GM03348 (cell line): ENCODE results near the gene PPFIA2.

Experiments used
- DNase-seq: peaks from one replicate; pipeline ENCODE4 v3.0.0; 2012; ENCODE audit warnings: low spot score

Gene PPFIA2

GRCh38 chr12:81340910-81341309, 418.2 kb downstream of the PPFIA2 start:
- no peak for DNase-seq

DNA sequence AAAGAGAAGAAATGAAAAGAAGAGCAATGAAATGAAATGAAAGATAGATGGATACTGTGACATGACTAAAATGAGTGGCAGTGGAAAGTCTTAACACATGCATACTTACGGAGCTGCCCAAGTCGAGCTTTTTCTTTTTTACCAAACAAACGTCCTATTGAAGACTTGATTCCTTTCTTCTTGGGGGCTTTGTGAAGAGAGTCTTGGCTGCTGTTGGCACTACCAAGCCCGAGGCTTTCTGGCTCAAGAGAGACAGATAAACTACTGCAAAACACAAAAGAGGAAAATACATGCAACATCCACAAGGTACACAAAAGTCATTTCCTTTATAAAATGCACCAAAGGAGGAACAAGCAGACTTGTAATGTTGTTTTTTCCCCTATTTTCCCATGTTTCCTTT, 420.1 kb downstream of the PPFIA2 start:
- DNase-seq: no peak

GRCh38 chr12:81337886-81338285, 421.3 kb downstream of the PPFIA2 start:
- no peak for DNase-seq

DNA sequence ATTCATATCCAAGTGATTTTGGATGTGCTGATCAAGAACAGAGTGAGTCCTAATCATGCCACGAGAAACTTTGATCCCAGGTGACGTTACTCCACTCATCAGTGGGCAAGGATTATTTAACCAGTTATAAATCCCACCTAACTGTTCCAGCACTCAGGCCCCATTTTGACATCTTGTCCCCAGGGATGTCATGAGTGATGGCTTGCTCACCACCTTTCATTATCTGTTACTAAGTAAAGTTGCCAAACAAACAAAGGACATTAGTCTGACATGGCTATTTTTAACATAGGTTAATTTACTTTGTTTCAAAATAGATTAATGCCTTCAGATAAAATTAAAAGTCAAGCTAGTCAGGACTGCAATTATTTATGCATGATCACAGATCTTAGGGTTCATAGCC, 425.3 kb downstream of the PPFIA2 start:
- DNase-seq: no peak

- no peak for DNase-seq
These were observed 427.1 kb downstream of the PPFIA2 start for GRCh38 chr12:81332054-81332453.

DNA sequence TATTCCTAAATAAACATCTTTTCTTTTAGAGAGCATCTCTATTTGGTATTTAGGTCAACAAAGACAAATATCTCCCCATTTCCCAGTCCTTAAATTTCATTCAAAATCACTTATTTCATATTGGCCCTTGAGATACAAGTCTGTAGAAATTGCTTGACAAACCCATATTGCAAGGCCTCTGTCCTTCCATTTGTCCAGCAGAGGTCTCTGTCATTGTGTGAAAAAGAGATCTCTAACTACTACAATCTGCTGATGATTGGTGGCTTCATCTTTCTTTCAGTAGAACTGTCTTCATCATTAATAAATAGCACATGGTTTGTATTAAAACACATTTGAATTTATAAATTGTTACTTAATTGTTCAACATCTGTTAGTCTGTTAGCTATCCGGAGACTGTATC, 428.7 kb downstream of the PPFIA2 start:
- DNase-seq: no peak

GRCh38 chr12:81329085-81329484, 430.1 kb downstream of the PPFIA2 start:
- DNase-seq: peak; percentile 1

- DNase-seq: no peak
These were observed 431.7 kb downstream of the PPFIA2 start for GRCh38 chr12:81327425-81327824.

DNA sequence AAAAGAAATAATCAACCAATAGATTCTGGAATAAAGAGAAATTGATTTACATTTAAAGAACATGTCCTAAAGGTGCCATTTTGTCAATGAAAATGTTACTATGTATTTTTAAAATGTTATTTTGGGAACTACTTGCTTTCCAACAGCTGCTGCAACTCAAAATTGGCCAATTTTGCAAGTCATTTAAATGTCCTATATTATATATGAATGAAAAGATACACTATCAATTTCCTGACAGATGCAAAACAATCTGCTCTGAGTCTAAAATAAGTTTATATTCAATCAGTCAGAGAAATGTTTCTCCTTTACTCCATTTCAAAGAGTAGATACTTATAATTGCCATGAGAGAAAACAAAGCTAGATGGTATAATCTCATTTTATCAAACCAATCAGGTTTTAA, 434.1 kb downstream of the PPFIA2 start:
- DNase-seq: no peak

DNA sequence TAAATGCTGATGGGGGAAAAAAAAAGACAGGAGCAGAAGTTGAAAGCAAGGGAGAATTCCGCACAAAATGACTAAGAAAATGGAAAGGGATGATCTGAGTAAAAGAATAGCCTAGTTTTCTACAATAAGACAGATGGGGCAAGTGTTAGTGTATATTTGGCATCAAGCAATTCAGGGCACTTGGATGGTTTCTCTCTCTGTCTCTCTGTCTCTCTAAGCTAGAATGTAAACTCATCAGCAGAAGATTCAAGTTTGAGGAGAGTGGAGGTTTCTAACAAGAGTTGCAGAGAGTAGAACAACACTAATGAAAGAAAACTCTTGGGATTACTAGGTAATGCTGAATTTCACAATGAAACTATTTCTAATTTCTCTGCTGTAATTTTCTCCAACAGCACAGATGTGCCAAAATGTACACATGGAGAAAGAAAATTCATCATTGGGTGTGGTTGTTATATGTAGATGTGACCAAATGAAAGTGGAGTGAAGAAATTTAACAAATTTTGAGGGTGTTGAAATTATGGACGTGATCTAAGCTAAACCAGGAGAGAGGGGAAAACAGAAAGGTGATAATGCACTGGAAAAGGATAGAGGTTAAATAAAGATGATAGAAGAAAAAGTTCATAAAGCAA, 444.1 kb downstream of the PPFIA2 start:
- DNase-seq: no peak

GRCh38 chr12:81303935-81304334, 455.2 kb downstream of the PPFIA2 start:
- DNase-seq: no peak

- DNase-seq: no peak
These were observed 458.7 kb downstream of the PPFIA2 start for GRCh38 chr12:81300454-81300853.

DNA sequence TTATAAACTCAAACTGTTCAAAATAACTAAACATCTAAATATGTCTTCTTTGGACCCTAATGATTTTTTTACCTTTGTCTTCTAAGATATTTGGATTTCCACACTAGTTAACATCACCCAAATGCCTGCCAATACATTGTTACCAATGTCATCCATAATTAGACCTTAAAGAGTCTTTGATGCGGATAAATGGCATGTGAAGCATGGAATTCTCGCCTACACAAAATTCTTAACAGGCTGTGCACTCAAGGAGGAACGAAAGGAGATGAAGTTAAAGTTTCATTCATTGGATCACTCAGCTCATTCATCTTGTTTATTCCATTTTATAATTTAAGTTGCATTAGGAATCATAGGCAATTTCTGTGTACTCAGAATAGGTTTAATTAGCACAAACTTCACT, 461.5 kb downstream of the PPFIA2 start:
- DNase-seq: no peak

DNA sequence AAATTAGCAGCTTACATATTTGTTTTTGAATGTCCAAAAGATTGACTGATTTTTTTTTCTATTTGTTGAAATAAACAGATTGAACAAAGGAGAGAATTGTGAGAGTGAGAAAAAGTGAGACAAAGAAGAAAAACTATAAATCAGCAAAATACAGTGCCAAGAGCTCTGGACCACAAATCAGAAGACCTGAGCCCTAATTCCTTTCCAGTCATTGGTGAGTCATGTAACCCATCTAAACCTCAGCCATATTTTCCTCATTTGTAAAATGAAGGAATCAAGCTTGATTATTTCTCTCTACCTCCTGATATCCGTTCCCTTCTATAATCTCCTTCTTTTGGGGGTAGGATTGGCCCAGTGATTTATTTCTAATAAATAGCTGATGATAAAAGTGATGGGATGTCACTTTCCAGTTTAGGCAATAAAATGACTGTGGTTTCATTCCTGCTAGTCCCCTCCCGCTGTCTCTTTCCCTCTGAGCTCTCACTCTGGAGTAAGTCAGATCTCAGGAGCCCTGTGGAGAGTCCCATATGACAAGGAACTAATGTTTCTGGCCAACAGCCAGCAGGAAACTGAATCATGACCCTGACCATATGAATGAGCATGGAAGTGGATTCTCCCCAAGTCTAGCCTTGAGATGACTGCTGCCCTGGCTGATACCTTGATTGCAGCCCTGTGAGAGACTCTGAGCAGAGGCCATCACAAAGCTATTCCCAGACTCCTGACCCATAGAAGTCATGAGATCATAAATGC, 462.4 kb downstream of the PPFIA2 start:
- no peak for DNase-seq

- DNase-seq: no peak
These were observed 463.9 kb downstream of the PPFIA2 start for GRCh38 chr12:81295251-81295650.

- no peak for DNase-seq
These were observed 464.6 kb downstream of the PPFIA2 start for GRCh38 chr12:81294325-81295190.

GRCh38 chr12:81288651-81289050, 470.5 kb downstream of the PPFIA2 start:
- DNase-seq: no peak

DNA sequence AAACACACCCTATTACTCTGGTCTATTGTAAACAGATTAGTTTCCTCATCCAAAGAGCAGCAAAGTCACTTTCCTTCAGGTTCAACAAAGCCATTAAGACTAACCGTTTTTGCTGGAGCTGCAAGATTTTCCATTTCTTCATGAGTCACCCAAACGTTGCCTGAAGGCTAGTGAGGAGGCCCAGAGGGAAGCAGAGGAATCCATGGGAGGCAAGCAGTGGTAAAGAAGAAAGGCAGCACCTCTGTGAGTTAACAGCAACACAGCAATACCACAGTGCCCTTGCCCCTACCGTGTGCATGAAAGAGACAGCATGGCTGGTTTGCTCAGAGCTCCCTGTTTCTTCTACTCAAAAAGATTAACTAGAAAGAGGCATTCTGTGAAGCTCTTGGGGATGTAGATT, 475.0 kb downstream of the PPFIA2 start:
- DNase-seq: no peak

- no peak for DNase-seq
These were observed 484.3 kb downstream of the PPFIA2 start for GRCh38 chr12:81274637-81275529.

GRCh38 chr12:81270385-81270784, 488.8 kb downstream of the PPFIA2 start:
- no peak for DNase-seq

GRCh38 chr12:81263072-81263471, 496.1 kb downstream of the PPFIA2 start:
- DNase-seq: no peak
